Fibroblast of the conjunctiva (primary cell): ENCODE measurements around the gene REPS1.
"Not testable (repeated sequence)": the region's sequence is repeated elsewhere in the genome, so short reads cannot be mapped to it uniquely, and the experiment has no call there.

Experiments
- DNase-seq: peaks from one replicate; pipeline ENCODE4 v3.0.0-alpha.2; 2010; ENCODE audit warnings: low read depth

Gene REPS1

DNA sequence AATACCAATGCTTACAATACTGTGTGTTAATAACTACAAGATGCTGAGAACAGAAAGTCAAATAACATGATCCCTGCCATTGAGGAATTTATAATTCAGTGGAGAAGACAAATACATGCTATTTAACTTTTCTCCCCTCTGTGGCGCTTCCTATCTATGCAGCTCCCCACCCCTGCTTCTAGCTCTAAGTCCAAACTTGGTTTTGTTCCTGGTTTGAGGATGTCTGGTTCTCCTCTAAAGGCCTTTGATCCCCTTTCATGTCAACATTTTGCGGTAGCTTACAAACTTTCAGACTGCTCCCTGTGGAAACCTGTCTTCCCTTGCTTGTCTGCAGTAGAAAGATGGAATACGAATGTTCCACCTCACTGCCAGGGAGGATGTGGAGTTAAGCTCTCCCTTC is 18.4 kb upstream of the REPS1 start:
- DNase-seq = no peak

DNA sequence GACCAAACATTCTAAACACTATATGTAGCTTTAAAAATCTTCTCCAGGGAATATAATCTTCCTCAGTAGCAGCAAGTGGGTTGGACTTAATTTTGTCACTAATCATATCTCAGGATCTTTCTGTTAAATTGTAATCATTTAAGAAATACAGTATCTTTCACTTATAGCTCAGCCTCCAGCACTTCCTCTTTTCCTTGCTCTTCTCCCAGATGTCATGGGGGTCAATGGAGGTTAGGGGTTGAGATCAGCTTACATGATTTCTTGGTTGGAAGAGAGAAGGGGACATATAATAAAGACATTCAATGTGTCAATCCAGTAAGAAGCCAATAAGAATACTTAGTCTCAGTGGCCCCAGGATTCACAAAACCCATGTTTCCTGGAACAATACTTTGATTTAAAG is 15.7 kb upstream of the REPS1 start:
- no peak for DNase-seq

DNA sequence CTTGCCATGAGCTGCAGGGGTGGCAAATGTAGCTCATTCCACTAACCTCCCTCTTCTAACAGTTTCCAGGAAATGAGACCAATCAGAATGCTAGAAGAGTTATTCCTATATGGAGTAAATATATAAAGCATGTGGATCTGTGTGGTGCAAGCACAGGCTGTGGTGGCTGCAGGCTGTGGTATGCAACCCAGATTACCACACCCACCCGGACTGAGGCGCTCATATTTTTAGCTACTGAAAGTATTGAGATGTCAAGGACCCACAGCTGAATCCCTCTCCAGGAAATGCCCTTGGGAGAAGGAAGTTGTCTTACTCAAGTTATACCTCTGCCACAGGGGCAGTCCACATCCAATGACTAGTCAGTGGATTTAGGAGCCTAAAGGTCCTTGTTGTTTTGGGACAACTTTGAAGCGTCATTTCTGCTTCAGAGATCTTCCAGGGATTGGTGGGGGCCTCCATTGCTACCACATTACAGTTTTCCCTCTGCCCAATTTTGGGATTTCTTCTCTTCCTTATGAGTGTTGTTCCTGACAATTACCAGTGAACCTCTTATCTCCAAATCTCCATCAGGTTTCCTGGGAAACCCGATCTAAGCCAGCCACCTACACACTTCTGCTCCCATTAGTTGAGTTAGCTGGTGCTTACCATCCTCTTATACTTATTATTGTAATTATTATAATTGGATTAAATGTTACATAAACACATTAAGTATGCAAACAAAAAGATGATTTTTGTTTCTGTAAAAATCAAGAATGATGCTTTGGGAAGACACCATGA is 12.1 kb upstream of the REPS1 start:
- DNase-seq = no peak

DNA sequence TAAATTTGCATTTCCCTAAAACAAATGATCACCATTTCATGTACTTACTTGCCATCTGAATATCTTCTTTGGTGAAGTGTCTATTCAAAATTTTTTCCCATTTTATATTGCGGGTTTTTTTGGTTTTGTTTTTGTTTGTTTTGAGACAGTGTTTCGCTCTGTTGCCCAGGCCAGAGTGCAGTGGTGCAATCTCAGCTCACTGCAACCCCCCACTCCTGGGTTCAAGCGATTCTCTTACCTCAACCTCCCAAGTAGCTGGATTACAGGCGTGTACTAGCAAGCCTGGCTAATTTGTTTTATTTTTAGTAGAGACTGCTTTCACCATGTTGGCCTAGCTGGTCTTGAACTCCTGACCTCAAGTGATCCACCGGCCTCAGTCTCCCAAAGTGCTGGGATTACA is 9.1 kb upstream of the REPS1 start:
- DNase-seq = no peak

DNA sequence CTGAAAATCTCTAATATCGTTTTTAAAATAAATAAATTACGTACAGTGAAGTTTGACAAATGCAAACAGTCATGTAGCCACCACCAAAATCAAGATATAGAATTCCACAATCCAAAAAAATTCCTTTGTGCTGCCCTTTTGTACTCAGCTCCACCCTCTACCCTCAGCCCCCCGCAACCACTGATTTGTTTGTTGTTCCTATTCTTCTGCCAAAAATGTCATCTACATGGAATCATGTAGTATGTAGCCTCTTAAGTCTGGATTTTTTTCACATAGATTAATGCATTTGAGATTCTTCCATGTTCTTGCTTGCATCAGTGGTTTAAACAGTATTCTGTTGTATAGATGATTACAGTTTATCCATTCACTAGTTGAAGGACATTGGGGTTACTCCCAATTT is 8.5 kb upstream of the REPS1 start:
- no peak for DNase-seq

DNA sequence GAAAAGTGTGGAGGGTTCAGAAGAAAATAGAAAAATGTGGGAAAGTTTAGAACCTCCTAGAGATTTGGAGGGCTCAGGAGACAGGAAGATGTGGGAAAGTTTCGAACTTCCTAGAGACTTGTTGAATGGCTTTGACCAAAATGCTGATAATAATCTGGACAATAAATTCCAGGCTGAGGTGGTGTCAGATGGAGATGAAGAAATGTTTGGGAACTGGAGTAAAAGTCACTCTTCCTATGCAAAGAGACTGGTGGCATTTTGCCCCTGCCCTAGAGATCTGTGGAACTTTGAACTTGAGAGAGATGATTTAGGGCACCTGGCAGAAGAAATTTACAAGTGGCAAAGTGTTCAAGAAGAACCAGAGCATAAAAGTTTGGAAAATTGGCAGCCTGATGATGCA is 5.4 kb upstream of the REPS1 start:
- not testable (repeated sequence) for DNase-seq

DNA sequence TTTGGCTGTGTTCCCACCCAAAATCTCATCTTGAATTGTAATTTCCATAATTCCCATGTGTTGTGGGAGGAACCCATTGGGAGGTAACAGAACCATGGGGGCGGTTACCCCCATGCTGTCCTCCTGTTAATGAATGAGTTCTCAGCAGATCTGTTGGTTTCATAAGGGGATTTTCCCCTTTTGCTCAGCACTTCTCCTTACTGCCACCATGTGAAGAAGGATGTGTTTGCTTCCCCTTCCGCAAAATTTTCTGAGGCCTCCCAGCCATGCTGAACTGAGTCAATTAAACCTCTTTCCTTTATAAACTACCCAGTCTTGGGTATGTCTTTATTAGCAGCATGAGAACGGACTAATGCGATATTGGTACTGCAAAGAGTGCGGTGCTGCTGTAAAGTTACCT is 4.9 kb upstream of the REPS1 start:
- DNase-seq = not testable (repeated sequence)

DNA sequence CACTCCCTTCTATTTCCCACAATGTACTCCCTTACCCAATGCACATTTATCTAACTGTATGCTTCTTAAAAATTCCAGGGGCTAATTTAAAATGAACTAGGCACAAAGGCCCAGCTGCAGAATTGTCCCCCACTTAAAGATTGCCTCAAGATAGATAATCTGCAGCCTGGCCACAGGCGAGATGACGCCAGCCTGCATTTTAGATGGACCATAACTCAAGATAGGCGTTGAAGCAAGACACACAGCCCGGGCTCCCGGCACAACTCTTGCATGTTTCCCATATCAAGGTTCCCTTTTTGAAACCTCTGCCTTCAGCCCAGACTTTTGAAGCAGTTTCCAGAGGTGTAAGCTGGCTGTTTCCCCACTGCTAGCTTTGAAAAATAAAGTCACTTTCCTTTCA is 3.2 kb upstream of the REPS1 start:
- DNase-seq = no peak

DNA sequence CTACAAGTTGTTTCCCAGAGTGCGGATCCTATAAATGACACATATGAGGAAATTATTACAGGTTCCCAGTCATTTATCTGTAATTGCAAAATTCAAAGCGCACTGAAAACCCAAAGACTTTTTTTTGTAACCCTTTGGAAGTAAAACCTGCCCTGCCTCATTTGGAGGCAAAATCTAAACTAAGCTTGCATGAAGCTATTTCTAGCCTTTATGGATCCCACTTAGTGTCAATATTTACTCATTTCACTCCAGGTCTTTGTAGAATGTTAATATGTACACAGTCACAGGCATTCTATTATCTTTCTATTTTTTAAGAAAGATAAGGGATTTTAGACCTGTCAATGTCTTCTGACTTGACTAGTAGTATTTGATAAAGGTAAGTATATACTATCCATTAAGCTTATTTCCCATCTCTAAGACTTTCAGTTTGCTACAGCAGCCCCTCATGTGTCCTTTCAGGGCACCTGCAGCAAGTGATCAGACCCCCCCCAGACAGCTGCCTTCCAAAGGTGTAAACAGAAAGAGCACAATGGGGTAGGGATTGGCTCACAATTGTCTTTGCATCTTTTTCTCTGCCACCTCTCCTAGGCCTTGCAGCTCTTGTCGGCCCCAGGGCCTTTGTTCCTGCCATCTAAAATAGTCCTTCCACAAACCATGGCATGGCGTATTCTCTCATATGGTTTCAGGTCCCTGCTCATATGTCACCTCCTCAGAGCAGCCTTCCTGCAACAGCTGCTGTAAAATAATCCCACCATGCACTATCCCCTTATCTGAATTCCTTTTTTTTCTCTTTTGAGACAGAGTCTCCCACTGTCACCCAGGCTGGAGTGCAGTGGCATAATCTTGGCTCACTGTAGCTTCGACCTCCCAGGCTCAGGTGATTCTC is 1.3 kb upstream of the REPS1 start:
- no peak for DNase-seq

DNA sequence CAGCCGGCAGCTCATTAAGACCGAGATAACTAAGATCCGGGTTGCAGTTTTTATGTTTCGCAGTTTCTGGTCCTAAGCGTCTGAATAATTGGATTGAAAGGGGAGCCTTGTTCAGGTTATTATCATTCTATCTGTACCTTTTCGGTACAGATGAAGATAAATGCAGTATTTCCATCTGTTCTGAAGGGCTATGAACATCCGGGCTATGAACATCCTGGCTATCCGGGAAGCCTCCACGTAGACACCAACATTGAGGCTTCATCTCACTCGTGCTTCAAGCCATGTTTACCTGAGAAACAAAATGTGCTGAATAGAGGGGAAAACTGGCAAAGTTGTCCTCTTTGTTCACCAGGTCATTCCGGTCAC is 399 bp upstream of the REPS1 start:
- no peak for DNase-seq

DNA sequence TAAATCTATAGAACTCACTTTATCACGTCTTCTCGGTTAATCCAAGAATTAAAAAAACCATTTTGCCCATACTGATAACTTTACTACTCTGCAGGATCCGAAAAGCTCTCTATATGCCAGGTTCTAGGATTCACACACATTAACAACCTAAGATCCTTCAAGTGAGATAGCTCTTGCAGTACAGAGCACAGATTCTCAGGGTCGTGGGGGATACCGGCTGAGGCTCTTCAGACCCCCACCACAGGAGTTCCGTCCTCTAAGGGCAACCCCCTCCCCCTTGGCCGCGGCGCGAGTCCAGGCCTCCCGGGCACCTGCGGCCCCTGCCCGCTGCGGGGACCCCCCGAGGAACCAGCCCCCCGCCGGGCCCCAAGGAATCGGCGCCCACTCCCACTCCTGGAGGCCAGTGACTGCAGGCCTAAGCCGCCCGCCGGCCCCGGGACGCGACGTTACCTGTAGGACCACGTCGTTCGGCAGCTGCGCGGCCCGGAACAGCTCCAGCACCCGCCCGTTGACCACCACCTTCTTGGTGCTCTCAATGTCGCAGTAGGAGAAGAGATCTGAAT is 892 bp downstream of the REPS1 start:
- DNase-seq = no peak

DNA sequence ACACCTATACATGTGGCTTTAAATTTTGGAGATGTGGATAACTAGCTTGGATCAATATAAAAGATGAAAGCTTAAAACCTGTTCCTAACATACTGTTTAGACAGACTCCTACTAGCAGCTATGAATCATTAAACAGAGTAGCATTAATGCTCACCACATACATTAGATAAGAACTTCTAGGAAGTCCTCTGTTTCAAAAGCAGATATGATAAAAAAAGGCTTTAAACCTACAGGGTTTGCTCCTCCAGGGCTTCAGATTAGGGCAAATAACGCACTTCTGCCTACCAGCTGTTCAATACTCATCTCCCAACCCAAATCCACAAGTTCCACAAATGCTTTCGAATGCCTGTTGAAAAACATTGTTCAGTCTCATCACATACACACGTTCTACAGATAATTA is 1.5 kb downstream of the REPS1 start:
- no peak for DNase-seq

DNA sequence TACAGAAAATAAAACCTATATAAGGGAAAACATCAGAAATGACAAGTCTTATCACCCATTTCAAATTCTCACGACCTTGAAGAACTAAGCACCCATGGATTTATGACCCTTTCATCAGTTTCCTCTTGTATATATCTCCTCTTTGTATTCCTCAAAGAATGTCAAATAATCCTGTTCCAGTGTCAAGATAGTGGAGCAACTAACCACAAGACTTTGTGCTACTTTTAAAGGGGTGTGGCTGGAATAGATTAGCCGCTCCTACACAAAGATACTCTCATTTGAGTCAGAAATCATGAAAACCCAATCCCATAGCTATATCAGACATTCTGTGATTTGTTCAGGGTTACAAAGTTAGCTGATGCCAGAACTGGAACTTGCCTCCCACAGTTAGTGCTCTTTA is 6.6 kb downstream of the REPS1 start:
- no peak for DNase-seq

DNA sequence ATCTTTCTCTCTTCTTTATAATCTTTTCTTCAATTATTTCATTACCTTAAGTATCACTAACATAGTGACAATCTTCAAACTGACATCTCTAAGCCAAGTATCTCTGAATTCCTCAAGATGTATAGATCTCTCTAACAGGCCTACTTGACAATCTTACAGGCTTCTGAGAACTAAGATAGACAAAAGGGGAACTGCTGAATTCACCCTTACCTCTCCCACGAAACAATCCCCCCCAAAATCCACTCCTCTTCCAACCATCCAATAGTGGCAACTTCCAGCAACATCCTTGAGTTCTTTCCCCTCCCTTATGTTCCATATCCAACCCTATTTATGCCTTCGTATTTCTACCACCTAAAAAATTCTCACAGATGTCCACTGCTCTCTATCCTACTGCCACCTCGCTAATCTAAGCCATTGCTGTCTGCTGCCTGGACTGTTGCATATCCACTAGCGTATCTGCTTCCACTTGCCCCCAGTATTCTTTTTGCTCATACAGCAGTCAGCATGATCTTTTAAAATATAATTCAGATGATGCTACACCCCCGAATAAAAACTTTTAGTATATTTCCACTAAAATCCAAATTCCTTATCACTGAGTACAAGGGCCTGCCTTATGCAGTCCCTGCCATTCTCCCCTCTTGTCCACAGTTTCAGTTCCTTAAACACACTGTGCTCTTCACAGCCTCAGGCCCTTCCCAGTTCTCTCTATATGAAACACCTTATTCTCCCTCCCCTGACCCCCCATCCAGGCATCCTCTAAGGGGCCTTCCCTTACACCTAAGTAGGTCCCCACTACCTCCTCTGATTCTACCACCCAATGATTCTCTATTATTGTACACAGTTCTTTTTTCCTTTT is 8.0 kb downstream of the REPS1 start:
- DNase-seq = no peak

DNA sequence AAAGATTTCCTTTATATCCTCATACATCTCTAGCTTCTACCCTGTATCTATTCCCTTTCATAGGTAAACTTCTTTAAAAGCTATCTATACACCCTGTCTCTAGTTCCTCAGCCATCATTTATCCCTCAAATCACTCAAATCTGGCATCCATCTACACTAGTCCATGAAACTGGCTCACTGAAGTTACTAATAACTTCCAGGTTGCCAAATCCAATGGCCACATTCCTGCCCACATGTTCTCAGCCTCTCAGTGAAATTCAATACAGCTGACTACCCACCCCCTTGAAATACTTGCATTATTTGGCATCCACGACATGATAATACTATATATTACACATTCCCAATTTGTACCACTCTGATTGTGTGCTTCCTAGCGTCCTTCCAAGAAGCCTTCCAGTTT is 8.7 kb downstream of the REPS1 start:
- no peak for DNase-seq

DNA sequence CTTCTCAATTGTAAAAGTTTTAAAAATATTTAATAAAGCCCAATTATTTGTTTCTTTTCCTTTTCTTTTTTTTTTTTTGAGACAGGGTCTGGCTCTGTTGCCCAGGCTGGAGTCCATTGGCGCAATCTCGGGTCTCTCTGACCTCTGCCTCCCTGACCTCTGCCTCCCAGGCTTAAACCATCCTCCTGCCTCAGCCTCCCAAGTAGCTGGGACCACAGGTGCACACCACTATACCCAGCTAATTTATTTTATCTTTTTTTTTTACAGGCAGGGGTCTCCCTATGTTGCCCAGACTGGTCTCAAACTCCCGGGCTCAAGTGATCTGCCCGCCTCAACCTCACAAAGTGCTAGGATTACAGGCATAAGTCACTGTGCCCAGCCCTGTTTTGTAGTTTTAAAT is 9.8 kb downstream of the REPS1 start:
- DNase-seq = no peak

DNA sequence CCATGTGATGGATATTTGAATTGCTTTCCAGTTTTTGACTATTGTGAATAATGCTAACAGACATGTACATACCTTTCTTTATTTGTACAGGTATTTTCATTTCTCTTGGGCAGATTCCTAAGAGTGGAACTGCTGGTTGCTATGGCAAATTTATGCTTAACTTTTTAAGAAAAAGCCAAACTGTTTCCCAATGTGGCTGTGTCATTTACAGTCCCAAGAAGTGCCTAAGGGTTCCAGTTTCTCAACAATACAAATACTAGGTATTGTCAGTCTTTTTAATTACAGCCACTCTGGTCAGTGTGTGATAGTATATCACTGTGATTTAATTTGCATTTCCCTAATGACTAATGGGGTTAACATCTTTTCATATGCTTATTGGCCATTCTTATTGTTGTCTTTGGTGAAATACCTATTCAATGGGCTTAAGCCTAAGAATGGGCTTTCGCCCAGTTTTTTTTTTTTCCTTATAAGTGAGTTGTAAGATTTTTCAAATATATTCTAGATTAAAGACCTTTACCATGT is 10.3 kb downstream of the REPS1 start:
- DNase-seq = no peak

DNA sequence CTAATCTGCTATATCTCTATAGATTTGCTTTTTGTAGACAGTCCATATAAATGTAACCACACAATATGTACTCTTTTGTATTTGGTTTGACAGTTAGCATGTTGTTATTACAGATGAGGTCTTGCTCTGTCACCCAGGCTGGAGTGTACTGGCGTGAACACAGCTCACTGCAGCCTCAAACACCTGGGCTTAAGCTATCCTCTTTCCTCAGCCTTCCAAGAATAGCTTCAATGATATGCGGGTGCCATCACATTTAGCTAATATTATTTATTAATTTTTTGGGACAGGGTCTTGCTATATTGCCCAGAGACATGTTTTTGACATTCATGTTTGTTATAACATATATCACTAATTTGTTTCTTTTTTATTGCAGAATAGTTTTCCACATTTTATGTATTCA is 10.8 kb downstream of the REPS1 start:
- no peak for DNase-seq

DNA sequence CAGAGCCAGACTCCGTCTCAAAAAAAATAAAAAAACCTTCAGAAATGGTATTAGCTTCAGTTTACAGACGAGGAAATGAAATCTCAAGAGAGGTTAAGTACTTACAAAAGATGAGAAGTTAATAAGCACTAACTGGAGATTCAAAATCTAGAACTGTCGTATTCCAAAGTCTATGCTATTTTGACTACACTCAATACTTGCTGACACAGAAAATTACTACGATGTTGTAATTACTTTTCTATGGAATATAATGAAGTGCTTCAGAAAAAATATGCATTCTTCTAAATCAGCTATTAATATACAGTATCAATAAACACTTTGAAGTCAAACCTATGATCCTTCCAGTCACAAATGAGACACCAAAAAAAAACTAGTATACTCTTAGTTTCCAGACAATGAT is 12.2 kb downstream of the REPS1 start:
- no peak for DNase-seq

DNA sequence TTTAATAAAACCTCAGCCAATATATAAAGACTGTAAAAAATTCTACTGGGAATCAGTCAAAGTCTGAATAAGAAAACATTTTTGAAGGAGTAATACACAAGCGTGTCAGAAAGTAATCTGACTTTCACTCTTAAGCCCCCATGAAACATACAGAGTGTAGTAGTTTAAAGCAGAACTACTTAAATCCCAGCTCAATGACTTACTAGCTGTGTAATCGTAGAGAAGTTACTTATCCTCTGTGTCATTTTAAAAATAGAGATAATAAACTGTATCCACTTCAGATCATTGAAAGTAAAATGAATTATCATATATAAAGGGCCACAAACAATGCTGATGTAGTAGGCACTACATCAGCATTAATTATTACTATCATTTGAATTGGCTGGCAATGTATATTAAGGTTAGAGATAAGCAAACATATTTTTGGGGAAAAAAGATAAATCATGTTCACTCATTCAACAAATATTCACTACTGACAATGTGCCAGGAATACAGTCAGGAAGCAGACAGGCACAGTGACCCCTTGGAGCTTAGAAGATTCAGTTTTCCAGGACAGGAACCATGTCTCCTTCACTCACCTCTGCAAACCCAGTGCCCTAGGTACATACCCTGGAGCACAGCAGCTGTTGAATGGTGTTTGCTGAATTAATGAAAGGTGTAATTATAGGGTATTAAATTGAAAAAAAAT is 14.4 kb downstream of the REPS1 start:
- no peak for DNase-seq

DNA sequence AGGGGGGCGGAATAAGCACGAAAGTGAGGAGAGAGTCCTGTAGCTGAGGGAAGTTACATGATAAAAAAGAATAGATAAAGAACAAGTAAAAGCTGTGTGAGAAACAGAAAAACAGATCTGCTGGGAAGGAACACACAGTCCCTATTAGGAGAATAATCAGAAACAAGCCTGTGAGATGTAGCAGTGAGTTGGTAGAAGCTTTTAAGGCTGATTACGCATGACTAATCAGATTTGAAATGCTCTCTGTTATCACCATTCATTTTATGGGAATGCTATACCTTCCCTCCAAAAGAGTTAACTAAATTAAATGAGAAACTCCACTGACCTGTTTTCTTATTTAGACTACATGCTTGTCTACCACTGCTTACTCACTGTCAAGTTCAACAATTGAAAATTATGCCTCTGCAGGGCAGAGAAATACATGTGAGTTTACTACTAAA is 15.8 kb downstream of the REPS1 start:
- DNase-seq = no peak
